ENCODE results near the gene GAGE12H.
"Not testable (repeated sequence)": the region's sequence is repeated elsewhere in the genome, so short reads cannot be mapped to it uniquely, and the experiment has no call there.

- not testable (repeated sequence) for TF ChIP-seq EZH2phosphoT487 (conservative IDR thresholded peaks at IDR 0.05; ENCODE audit: low read length); CTCF (IDR thresholded peaks at IDR 0.05; ENCODE audit: insufficient read depth, low read length, poor library complexity, severe bottlenecking)
Observed at GRCh38 chrX:49589196-49589595, 9.4 kb downstream of the GAGE12H start, which contains the start of gene GAGE2A.
